ENCODE data around the gene TBX19. TPM values are rescaled to one million over a fixed set of nuclear protein-coding genes. Genes with fewer than 3 reads are reported as not detected.

TBX19 gene
- total RNA-seq, 1 experiment from 2014 or later, result 0.21 TPM

DNA sequence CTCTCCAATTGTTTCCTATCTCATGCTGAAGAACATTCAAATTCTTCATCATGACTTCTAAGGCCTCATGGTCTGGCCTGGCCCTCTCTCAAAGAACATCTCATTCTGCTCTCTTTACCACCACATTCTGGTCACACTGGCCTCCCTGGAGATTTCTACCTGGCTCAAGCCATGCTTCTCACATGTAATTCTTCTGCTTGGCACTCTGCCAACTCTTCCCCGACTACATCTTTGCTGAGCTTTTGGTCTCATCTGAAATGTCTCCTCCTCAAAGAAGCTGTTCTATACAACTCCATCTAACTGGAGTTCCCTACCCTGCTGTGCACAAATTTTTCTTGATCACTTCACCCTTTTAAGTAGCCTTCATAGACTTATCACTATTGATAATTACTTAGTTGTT is 1.4 kb upstream of the TBX19 start:
- no peak for DNase-seq (ENCODE audit: low read depth)

DNA sequence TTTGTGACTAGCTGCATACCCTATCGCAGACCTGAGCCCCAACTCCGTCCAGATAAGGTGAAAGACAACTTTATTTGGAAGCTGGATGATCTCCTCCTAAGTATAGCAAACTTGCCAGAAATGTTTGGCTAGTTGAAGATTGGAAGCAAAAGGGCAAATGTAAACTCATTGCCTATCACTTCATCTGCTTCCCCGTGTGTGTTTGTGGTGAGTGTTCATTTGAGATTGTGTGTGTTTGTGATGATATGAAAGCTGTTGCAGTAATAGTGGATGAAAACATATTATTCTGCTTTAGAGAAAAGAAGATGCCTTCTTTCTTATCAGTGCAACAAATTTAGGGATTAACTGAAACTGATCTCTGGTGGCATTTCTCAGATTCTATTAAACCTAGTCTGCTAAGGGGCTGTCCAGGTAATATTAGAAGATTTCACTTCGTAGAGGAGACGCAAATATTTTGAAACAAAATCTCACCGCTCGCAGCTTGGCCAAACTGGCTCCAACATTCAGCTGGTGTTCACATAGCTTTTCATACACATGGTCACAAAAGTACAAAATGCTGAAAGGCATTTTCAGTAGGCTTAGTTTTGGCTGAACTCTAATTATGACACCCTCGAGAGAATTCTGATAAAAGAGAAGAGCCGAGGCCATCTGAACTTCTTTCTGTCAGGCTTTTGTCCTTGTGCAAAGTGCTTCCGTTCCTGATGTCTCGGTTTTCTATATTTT is 1.1 kb downstream of the TBX19 start:
- no peak for DNase-seq (ENCODE audit: low read depth)

DNA sequence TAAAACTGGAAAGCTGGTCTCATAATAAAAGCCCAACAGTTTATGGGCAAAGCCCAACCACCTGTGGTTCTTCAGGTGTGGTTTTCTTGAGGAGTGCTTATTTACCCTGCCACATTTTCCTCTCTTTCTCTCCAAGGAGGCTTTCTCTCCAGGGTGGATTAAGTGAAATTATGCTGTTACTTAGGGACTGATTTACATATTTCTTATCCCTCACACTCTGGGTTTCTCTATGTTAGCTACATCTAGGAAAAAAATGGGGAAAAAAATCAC is 4.8 kb downstream of the TBX19 start:
- peak; percentile 24 for DNase-seq (ENCODE audit: low read depth)

DNA sequence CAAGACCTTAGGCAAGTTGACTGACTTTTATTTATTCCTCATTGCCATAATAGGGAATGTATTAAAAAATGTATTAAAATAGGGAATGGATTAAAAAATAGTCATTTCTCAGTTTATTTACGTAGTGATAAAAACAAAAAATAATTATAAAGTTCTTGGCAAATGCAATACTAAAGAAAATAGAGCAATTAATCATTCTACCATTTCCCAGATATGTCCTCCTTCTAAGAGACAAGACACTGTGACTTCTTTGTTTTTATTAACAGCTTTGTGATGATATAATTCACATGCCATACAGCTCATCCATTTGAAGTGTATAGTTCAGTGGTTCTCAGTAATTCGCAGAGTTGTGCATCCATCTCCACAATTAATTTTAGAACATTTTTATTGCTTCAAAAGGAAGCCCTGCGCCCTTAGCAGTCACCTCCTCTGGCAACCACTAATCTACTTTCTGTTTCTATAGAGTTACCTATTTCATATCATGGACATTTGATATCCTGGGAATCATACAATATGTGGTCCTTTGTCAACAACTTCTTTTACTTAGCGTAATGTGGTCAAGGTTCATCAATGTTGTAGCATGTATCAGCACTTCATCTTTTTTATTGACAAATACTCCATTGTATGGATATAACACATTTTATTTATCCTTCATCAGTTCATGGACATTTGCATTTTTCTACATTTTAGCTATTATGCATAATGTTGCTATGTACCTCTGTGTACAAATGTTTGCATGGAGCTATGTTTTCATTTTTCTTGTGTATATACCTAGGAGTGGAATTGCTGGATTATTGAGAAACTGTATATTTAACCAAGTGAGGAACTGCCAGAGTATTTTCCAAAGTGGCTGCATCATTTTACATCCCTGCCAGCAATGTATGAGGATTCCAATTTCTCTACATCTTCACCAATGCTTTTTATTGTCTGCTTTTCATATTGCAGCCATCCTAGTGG is 5.6 kb downstream of the TBX19 start:
- no peak for DNase-seq (ENCODE audit: low read depth)

DNA sequence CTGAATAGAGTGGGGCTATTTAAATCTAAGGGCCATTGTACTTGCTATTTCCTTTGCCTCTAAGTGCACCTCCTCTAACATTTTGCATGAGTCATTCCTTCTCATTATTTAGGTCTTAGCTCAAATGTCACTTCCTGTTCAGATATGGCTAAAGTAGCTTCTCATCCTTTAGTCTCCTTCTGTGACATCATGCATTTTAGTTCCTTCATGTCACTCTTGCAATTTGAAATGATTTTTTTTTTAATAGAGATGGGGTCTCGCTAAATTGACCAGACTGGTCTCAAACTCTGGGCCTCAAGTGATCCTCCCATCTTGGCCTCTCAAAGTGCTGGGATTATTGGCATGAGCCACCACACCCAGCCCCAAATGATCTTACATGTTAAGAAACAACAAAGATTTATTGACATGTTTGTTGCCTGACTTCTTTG is 6.6 kb downstream of the TBX19 start:
- peak; percentile 80 for DNase-seq (ENCODE audit: low read depth)

DNA sequence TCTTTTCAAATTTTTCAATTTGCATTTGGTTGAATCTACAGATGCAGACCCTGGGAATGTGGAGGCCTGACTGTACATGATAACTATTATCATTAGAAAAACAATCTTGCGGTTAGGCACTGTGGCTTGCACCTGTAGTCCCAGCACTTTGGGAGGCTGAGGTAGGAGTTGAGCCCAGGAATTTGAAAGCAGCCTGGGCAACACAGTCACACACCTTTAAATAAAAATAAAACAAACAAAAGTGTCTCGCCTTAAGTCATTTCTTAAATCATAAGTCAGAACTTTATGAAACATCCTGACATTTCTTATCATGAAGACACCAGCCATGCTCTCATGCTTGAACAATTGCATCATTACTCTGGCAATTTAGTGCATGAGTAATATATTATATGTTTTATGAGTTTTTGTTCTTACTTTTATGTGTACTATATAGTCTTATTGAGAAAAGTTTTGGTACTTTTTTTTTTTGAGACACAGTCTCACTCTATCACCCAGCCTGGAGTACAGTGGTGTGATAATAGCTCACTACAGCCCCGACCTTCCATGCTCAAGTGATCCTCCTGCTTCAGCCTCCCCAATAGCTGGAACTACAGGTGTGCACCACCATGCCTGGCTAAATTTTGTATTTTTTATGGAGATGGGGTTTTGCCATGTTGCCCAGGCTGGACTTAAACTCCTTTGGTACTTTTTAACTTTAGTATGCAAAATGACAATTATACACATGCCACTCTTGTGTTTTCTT is 7.8 kb downstream of the TBX19 start:
- no peak for DNase-seq (ENCODE audit: low read depth)

DNA sequence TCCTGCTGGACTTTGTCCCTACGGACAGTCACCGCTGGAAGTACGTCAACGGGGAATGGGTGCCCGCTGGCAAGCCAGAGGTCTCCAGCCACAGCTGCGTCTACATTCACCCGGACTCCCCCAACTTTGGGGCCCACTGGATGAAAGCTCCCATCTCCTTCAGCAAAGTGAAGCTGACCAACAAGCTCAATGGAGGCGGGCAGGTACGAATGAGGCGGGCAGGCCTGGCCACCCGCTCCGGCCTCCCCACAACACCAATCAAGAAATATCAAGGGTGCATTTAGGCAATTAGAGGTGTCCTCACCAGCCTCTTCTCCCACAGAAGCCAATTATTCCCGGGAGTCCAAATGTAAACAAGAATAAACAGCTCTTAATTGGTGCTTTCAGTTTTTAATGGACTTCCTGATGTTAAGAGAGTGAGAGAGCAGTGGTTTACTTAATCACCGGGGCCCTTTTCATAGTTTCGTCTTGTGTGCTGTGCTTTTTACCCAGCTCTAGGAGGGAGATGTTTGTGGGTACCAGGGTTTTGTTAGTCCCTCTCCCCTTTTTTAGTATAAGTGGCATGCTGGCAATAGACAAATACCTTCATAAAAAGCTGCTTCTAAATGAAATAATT is 10.7 kb downstream of the TBX19 start:
- DNase-seq (ENCODE audit: low read depth), result no peak

DNA sequence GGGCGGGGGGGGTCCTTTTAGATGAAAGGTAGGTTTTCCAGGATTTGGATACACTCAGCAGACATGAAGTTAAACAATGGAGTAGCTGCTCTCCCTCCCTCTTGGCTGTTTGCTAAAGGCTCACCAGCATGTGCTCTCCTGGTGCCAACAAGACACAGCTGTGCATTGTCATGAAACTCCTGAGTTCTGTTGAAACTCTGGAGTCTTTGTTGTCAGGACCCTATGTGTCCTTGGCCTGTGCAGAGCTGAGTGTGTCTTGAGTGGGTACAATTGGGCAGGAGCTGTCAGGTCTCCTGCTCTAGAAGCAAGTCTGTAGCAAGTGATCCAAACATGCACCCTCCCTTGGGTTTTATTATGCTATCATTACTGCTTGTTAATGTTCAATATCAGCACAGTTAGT is 12.7 kb downstream of the TBX19 start:
- no peak for DNase-seq (ENCODE audit: low read depth)

DNA sequence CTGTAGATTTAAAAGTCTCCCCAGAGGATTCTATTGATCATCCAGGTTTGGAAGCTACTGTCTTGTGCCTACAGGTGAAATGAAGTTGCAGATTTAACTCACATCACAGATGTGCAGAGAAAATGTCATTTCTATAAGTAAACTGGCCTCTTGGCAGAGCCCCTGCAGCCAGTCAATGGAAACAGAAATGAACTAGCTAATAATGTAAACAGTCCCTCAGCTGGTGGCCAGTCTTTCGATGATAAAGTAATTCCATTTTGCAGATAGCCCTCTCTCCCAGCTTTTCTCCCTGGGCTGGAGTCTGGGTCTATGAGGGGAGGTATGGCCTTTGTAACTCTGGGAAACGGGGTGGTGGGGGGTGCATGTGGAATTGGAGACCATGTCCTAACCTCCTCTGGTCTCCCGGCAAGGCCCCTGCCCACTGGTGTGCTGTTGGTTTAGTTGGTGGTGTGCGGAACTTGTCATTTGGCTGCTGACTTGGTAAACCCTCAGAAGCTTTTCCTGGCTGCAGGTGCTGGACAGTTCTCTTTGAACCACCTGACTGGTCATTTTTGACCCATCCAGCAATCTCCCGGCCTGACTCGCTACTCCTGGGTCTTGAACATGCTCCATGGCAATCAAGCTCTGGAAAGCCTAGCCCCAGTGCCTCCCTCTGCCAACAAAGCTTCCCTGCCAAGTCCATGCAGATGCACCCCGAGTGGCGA is 14.9 kb downstream of the TBX19 start:
- DNase-seq (ENCODE audit: low read depth), result no peak

DNA sequence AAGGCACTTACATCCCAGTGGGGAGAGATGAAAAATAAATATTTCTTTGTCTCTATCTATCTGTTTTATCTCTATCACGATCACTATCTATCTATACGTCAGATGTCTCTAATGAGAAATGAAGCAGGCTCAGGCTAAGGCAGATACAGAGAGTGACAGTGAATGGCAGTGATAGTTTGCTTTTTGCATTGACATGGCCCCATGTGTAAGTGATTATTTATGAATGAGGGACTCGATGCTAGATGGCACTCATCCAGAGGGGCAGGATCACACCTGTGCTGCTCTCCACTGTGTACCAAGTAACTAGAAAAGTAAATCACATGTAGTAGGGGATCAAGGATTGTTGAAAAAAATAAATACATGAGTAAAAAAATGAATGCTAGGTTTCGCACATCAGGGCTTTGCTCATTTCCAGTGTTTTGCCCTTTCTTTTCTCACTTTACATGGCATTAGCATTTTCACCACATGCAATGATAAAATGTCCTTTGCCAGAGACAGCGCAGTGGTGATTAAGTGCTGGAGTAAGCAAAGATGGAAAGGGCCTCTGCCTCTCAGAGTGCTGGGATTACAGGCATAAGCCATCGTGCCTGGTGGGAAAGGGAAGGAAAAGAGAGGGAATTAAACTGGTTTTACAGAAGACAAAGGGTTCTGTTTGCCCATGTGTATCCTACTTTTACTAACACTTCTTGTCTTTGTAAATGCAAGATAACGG is 16.5 kb downstream of the TBX19 start:
- no peak for DNase-seq (ENCODE audit: low read depth)

DNA sequence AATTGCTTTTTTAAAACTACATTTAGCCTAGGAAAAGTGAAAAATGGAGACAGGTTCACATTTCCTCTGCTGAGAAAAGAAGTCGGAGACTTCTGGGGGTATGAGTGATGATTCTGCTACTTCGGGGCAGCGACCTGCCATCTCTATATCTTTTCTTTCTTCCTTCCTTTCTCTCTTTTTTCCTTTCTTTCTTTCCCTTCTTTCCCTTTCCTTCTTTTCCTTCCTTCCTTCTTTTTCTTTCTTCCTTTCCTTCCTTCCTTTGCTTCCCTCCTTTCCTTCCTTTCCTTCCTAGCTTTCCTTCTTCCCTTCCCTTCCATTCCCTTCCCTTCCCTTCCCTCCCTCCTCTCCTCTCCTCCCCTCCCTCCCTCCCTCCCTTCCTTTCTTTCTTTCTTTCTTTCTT is 17.8 kb downstream of the TBX19 start:
- no peak for DNase-seq (ENCODE audit: low read depth)

DNA sequence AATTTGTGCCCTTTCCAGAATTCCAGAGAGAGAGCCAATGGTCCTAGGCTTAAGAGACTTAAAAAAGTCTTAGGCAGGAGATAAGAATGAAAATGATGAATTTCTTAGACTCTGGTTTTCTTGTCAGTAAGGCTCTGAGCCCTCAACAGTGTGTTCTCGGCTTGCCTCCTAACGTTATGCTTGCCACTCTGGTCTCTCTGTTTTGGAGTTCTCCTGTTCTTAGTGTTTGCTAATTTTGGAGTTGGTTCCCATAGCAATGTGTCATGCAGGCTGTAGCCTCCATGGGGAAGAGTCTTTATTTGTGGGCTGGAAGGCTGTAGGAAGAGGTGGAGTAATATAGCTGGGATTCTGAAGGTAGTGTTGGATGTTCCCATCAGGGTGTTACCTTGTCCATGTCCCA is 19.9 kb downstream of the TBX19 start:
- no peak for DNase-seq (ENCODE audit: low read depth)

DNA sequence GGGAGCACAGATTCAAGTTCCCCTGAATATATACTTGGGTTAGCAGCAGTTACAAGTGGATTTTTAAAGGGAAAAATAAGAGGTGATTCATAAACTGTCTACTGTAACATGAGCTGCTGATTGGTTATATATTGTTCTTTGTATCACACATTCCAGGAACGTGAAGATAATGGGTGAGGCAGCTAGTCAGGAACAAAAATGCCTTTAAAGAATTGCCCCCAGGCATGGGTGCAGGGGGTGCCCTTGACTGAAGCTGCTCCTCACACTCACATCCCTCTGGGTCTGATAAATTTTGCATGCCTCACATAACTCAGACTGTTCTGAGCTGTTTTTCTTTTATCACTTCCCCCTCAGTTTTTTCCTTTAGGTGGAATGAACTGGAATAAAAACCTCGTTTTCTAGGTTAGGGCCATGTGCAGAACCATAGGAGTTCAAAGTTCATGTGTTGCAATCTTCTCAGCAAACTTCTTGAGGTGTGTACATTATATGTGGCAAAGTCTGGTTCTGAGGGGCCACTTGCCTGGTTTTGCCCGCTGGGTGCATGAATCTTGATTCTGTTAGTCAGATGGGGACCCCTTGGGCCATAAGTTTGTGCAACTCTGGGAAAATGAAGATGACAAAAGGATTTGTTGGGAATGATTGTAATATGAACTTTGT is 21.1 kb downstream of the TBX19 start:
- peak; percentile 83 for DNase-seq (ENCODE audit: low read depth)

DNA sequence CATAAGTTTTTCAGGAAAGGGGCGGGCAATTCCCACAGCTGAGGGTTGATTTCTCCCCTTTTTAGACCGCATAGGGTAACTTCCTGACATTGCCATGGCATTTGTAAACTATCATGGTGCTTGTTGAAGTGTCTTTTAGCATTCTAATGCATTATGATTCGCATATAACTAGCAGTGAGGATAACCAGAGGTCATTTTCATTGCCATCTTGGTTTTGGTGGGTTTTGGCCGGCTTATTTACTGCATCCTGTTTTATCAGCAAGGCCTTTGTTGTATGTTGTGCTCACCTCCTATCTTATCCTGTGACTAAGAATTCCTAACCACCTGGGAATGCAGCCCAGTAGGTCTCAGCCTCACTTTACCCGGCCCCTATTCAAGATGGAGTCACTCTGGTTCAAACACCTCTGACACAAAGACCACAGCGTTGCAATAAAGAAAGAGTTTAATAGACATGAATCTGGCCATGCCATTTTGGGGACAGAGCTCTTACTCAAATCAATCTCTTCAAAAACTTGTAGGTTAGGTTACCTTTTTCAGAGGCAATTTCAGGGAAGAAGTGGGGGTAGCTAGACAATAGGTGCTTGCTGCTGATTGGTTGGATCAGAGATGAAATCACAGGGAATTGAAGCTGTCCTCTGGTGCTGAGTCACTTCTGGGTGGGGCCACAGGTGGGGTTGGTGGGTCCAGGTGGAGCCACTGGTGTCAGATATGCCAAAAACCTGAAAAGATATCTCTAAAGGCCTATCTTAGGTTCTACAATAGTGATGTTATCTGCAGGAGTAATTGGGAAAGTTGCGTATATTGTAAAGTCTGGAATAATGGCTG is 23.3 kb downstream of the TBX19 start:
- peak; percentile 7 for DNase-seq (ENCODE audit: low read depth)

DNA sequence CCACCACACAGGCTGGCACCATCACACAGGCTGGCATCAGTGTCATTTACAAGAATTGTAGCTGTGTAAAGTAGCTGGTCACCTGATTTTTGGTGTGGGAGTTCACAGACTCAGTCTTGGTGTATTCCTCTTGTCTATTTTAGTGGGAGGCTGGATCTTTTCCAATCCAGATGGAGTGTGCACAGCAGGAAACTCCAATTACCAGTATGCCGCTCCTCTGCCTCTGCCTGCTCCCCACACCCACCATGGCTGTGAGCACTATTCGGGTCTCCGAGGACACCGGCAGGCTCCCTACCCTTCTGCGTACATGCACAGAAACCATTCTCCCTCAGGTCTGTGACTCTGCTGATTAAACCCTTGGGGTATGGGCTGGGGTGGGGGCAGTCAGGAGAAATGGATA is 24.2 kb downstream of the TBX19 start:
- no peak for DNase-seq (ENCODE audit: low read depth)

DNA sequence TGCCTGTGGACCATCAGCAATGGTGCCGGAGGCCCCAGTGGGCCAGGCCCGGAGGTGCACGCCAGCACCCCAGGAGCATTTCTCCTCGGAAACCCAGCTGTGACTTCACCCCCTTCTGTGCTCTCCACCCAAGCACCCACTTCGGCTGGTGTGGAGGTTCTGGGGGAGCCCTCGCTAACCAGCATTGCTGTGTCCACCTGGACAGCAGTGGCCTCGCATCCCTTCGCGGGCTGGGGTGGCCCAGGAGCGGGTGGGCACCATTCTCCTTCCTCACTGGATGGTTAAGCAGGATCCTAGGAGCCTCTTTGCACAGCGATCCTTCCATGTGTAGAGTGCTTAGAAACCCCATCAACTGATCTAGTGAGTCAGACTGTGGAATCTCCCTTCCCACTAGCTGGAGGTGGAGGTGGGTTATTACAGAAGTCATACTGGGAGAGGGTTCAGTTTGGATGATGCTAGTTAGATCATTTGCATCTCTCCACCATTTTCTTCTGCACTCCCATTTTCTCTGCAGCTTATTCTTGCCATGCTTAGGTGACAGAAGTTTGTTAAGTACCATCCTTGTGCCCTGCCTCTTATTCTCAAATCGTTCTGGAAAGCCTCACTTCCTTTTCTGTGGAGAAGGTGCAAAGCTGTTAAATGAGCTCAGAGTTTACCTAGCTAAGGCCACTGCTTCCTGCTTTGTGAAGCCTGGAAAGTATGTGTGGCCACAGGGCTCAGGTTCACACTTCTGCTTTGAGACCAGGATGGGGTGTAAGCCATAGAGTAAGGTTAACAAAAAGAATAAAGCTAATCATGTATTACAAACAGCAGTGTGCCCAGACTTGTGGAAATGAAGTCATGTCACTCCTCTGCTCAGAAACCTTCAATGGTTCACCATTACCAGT is 32.3 kb downstream of the TBX19 start:
- peak; percentile 19 for DNase-seq (ENCODE audit: low read depth)

DNA sequence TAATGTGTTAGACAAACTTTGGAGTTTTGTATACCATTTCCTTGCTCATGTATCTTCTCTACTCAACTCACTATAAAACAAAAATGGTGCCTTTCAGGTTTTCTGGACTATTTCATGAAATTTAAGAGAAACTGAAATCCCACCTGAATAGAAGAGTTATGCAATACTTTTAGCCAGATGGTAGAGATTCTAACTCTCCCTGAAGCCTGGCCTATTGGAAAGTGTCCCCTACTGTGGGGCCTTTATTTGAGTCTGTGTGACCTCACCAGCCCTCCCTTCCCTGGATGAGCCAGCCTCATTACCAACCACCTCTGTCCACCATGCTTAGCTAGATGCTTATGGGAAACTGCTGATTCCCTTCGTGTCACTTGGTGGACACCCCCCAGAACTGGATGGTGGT is 35.5 kb downstream of the TBX19 start:
- no peak for DNase-seq (ENCODE audit: low read depth)

DNA sequence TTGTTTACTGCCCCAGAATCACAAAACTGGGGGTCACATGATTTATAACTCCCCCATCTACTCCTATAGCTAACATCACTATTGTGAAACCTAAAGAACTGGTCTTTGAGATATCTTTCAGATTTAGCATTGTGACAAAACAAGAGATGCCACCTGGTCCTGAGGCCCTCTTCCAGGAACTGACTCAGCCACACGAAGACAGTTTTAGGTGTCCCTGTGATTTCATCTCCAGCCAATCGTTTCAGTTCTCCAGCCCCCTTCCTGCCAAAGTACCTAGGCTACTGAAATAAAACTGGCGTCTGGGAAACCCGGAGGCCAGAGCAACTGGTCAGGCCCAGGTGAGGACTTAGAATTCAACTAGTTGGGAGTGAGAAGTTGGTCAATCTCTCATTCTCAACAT is 36.6 kb downstream of the TBX19 start:
- DNase-seq (ENCODE audit: low read depth), result peak; percentile 23

Measured in HT1080 (cell line).